Aorta (tissue), 5 donors: ENCODE results near the gene EFTUD2. TPM values are rescaled to one million over a fixed set of nuclear protein-coding genes. Genes with fewer than 3 reads are reported as not detected.

Source experiments
- ATAC-seq: fragments of 200-7000 bp; cut with Tn5 transposase; one replicate; pipeline ENCODE4 v1.9.1; 2022; ENCODE audit warnings: moderate library complexity; ENCODE audit not compliant: low FRiP score
- DNase-seq, 2 donors: peaks; one replicate each; pipeline ENCODE4 v3.0.0-alpha.2; 2020
- H3K27ac ChIP-seq, 2 donors: one replicate each; pipeline ENCODE4 v1.5.1; 2013; ENCODE audit warnings: low read length in 2 of 2, mild to moderate bottlenecking in 2 of 2, moderate library complexity in 2 of 2, control low read depth in 1 of 2, inconsistent platforms in 1 of 2, low read depth in 1 of 2
- H3K27me3 ChIP-seq, 2 donors: one replicate each; pipeline ENCODE4 v1.6.1; 2013; ENCODE audit warnings: control low read depth in 1 of 2, low read length in 1 of 2, mild to moderate bottlenecking in 1 of 2, moderate library complexity in 1 of 2; ENCODE audit not compliant: insufficient read depth in 2 of 2, control insufficient read depth in 1 of 2
- H3K36me3 ChIP-seq, 2 donors: one replicate each; pipeline ENCODE4 v1.6.1; 2013; ENCODE audit warnings: control low read depth in 1 of 2, low read length in 1 of 2, mild to moderate bottlenecking in 1 of 2; ENCODE audit not compliant: insufficient read depth in 2 of 2, control insufficient read depth in 1 of 2
- H3K4me1 ChIP-seq, 2 donors: one replicate each; pipeline ENCODE4 v1.6.1; 2013; ENCODE audit warnings: low read length in 2 of 2, control low read depth in 1 of 2, mild to moderate bottlenecking in 1 of 2, moderate library complexity in 1 of 2; ENCODE audit not compliant: insufficient read depth in 2 of 2, control insufficient read depth in 1 of 2
- H3K4me3 ChIP-seq, 2 donors: one replicate each; pipeline ENCODE4 v1.5.1; 2013; ENCODE audit warnings: low read length in 2 of 2, control low read depth in 1 of 2, mild to moderate bottlenecking in 1 of 2
- H3K9me3 ChIP-seq: one replicate; pipeline ENCODE4 v1.6.1; 2013; ENCODE audit warnings: mild to moderate bottlenecking, low read length; ENCODE audit not compliant: control insufficient read depth
- WGBS, 2 donors: extraction: QIAGEN DNeasy Blood & Tissue Kit; methylation state at CpG; one replicate each; pipeline ENCODE4 v1.1.7; 2013; 5-methylcytosine and 5-hydroxymethylcytosine counted together
- intact Hi-C, 2 donors: fragments of 100-400 bp; cut with DNase I; formaldehyde crosslinking; loops; one replicate each; pipeline versions ENCODE4 v1.14.2 to v1.15.0; 2022
- polyA plus RNA-seq, 2 donors: library from polyadenylated mRNA; stranded (reverse); fragments of 200-250 nt; gene quantifications; one replicate each; pipeline ENCODE4 v1.2.3, GENCODE V29; 2013
- total RNA-seq, 2 donors: library from RNA; stranded (reverse); fragmentation: NEBNext Ultra II Directional; extraction: Animal tissue kit (Norgen Biotek cat#: 25700); gene quantifications; one replicate each; pipeline ENCODE4 v1.2.1, GENCODE V29; 2021
- donor health status: healthy with polysubstance abuse.
- donor health status: Bipolar disorder and iron deficiency.
- donor health status: DM: no; HTN: no; CAD: no.
- donor health status: DM: no; HTN: no; CAD: no.
- donor health status: DM: yes; HTN: yes; CAD: no.

Gene EFTUD2
- total and polyA plus RNA-seq, 4 donors = 17.8 to 78.6 (median 51.0) TPM

- no peaks in the 10 kb centered on the region for H3K27me3 ChIP-seq
- no peak overlapping the region for H3K4me3 ChIP-seq
- WGBS, 2 donors = 78 to 86% methylated on average over 1 of the region's 1 CpG
- ATAC-seq (no peak), DNase-seq (no peak)
- peaks cover 14 to 15% of the 10 kb centered on the region in 2 donors for H3K36me3 ChIP-seq
- intact Hi-C loops = no loop called here
- H3K9me3 ChIP-seq = no peaks in the 10 kb centered on the region
- peaks cover 0 to 3% of the 10 kb centered on the region in 2 donors for H3K4me1 ChIP-seq
- no peak overlapping the region for H3K27ac ChIP-seq
These were observed 12.2 kb downstream of the EFTUD2 start for GRCh38 chr17:44887016-44887415.

- no peak for DNase-seq
- Histone ChIP-seq H3K36me3 (peaks cover 17 to 25% of the 10 kb centered on the region in 2 donors), H3K4me3 (no peak overlapping the region), H3K27ac (no peak overlapping the region), H3K4me1 (peaks cover 0 to 3% of the 10 kb centered on the region in 2 donors), H3K27me3 (no peaks in the 10 kb centered on the region), H3K9me3 (no peaks in the 10 kb centered on the region)
- 17 to 33% methylated on average over 2 of the region's 2 CpGs for WGBS, 2 donors
- intact Hi-C loops = no loop called here
- ATAC-seq = no peak
These were observed 14.3 kb downstream of the EFTUD2 start for GRCh38 chr17:44884941-44885340.

GRCh38 chr17:44881145-44881544 lies 18.1 kb downstream of the EFTUD2 start:
- Histone ChIP-seq H3K4me3 (no peak overlapping the region), H3K27ac (no peak overlapping the region), H3K9me3 (no peaks in the 10 kb centered on the region), H3K27me3 (no peaks in the 10 kb centered on the region), H3K36me3 (peaks cover 16 to 27% of the 10 kb centered on the region in 2 donors), H3K4me1 (no peaks in the 10 kb centered on the region)
- intact Hi-C loops = no loop called here
- 83 to 90% methylated on average over 4 of the region's 4 CpGs for WGBS, 2 donors
- ATAC-seq = no peak
- DNase-seq = no peak

- ATAC-seq (no peak), DNase-seq (no peak)
- 96 to 99% methylated on average over 2 of the region's 2 CpGs for WGBS, 2 donors
- intact Hi-C loops = no loop called here
- H3K27ac ChIP-seq = no peak overlapping the region
- H3K4me3 ChIP-seq = no peak overlapping the region
- H3K9me3 ChIP-seq = no peaks in the 10 kb centered on the region
- no peaks in the 10 kb centered on the region for H3K27me3 ChIP-seq
- no peaks in the 10 kb centered on the region for H3K4me1 ChIP-seq
- peaks cover 19 to 28% of the 10 kb centered on the region in 2 donors for H3K36me3 ChIP-seq
These were observed 19.2 kb downstream of the EFTUD2 start for GRCh38 chr17:44880062-44880461.

GRCh38 chr17:44879376-44879775 lies 19.9 kb downstream of the EFTUD2 start:
- Histone ChIP-seq H3K9me3 (no peaks in the 10 kb centered on the region), H3K4me3 (no peak overlapping the region), H3K27ac (no peak overlapping the region), H3K36me3 (peaks cover 17 to 21% of the 10 kb centered on the region in 2 donors), H3K4me1 (no peaks in the 10 kb centered on the region), H3K27me3 (no peaks in the 10 kb centered on the region)
- no peak for ATAC-seq
- DNase-seq = no peak
- intact Hi-C loops = no loop called here
- whole genome bisulfite sequencing, 2 donors = 87 to 92% methylated on average over 6 of the region's 6 CpGs

GRCh38 chr17:44878627-44879221 lies 20.5 kb downstream of the EFTUD2 start:
- H3K27me3 ChIP-seq = no peaks in the 10 kb centered on the region
- no peaks in the 10 kb centered on the region for H3K4me1 ChIP-seq
- 39 to 42% methylated on average over 6 of the region's 6 CpGs for WGBS, 2 donors
- DNase-seq = no peak
- H3K9me3 ChIP-seq = no peaks in the 10 kb centered on the region
- H3K4me3 ChIP-seq = no peak overlapping the region
- intact Hi-C loops = no loop called here
- H3K27ac ChIP-seq = no peak overlapping the region
- no peak for ATAC-seq
- peaks cover 17 to 21% of the 10 kb centered on the region in 2 donors for H3K36me3 ChIP-seq

- H3K27me3 ChIP-seq = no peaks in the 10 kb centered on the region
- H3K9me3 ChIP-seq = no peaks in the 10 kb centered on the region
- DNase-seq (no peak), ATAC-seq (no peak)
- H3K36me3 ChIP-seq = peaks cover 13 to 18% of the 10 kb centered on the region in 2 donors
- intact Hi-C loops = no loop called here
- WGBS, 2 donors = 70 to 71% methylated on average over 5 of the region's 5 CpGs
- no peaks in the 10 kb centered on the region for H3K4me1 ChIP-seq
- no peak overlapping the region for H3K4me3 ChIP-seq
- no peak overlapping the region for H3K27ac ChIP-seq
These were observed 22.1 kb downstream of the EFTUD2 start for GRCh38 chr17:44877121-44877520.

GRCh38 chr17:44875761-44876160 lies 23.5 kb downstream of the EFTUD2 start:
- no peak for ATAC-seq
- no peak overlapping the region for H3K4me3 ChIP-seq
- no peaks in the 10 kb centered on the region for H3K27me3 ChIP-seq
- no peak overlapping the region for H3K27ac ChIP-seq
- DNase-seq = peak in 1 of 2 donors; percentile 41
- intact Hi-C loops = no loop called here
- H3K9me3 ChIP-seq = no peaks in the 10 kb centered on the region
- H3K36me3 ChIP-seq = peaks cover 9 to 18% of the 10 kb centered on the region in 2 donors
- 91 to 92% methylated on average over 6 of the region's 6 CpGs for WGBS, 2 donors
- no peaks in the 10 kb centered on the region for H3K4me1 ChIP-seq

GRCh38 chr17:44872131-44872768 lies 27.0 kb downstream of the EFTUD2 start:
- DNase-seq (peak; percentile 33 to 61), ATAC-seq (peak; percentile 52)
- Histone ChIP-seq H3K27me3 (no peaks in the 10 kb centered on the region), H3K27ac (peak overlapping the region in 1 of 2 donors; percentile 68), H3K9me3 (no peaks in the 10 kb centered on the region), H3K36me3 (peaks cover 7 to 11% of the 10 kb centered on the region in 2 donors), H3K4me3 (no peak overlapping the region), H3K4me1 (no peaks in the 10 kb centered on the region)
- WGBS, 2 donors = 12 to 19% methylated on average over 9 of the region's 9 CpGs
- intact Hi-C loops = no loop called here
